Karpas-422 (cell line): ENCODE data around the gene HIGD2B. TPM values are rescaled to one million over a fixed set of nuclear protein-coding genes. Genes with fewer than 3 reads are reported as not detected.
"Not testable (repeated sequence)": the region's sequence is repeated elsewhere in the genome, so short reads cannot be mapped to it uniquely, and the experiment has no call there.

Experiments used
- DNase-seq: peaks from one replicate; pipeline ENCODE4 v3.0.0-alpha.2; 2015
- H2AFZ ChIP-seq: fragments of 200-600 bp; sonication (generic); 2 replicates; pipeline ENCODE4 v1.6.1; 2014; ENCODE audit warnings: antibody characterized with exemption, low read length, mixed read lengths
- H3K27ac ChIP-seq: fragments of 200-600 bp; sonication (generic); 2 replicates; pipeline ENCODE4 v1.5.1; 2014; ENCODE audit warnings: mild to moderate bottlenecking, low read length, moderate library complexity
- H3K27me3 ChIP-seq: fragments of 200-600 bp; sonication (generic); 2 replicates; pipeline ENCODE4 v1.6.1; 2014; ENCODE audit warnings: low read length, mixed read lengths
- H3K36me3 ChIP-seq: fragments of 200-600 bp; sonication (generic); 2 replicates; pipeline ENCODE4 v1.6.1; 2014; ENCODE audit warnings: low read length, mixed read lengths; ENCODE audit not compliant: insufficient read depth
- H3K4me1 ChIP-seq: fragments of 200-600 bp; sonication (generic); 2 replicates; pipeline ENCODE4 v1.6.1; 2014; ENCODE audit warnings: mild to moderate bottlenecking, low read length, mixed read lengths
- H3K4me2 ChIP-seq: fragments of 200-600 bp; sonication (generic); 2 replicates; pipeline ENCODE4 v1.6.1; 2014; ENCODE audit warnings: low read length, low read depth, mild to moderate bottlenecking; ENCODE audit not compliant: poor library complexity, severe bottlenecking
- H3K4me3 ChIP-seq: fragments of 200-600 bp; sonication (generic); 2 replicates; pipeline ENCODE4 v1.5.1; 2014; ENCODE audit warnings: mild to moderate bottlenecking, antibody characterized with exemption, low read length, mixed read lengths
- H3K79me2 ChIP-seq: fragments of 200-600 bp; sonication (generic); 2 replicates; pipeline ENCODE4 v1.6.1; 2014; ENCODE audit warnings: mild to moderate bottlenecking, low read length, mixed read lengths
- H3K9ac ChIP-seq: fragments of 200-600 bp; sonication (generic); 2 replicates; pipeline ENCODE4 v1.6.0; 2014; ENCODE audit warnings: low read length
- H3K9me2 ChIP-seq: fragments of 200-600 bp; sonication (generic), shearing (Covaris generic); replicated peaks from 2 replicates; pipeline ENCODE4 v1.6.0; 2014; ENCODE audit warnings: mild to moderate bottlenecking, low read length, moderate library complexity; ENCODE audit not compliant: insufficient read depth
- H3K9me3 ChIP-seq: fragments of 300-700, 200-600 bp; sonication (generic); 2 replicates; pipeline ENCODE4 v1.6.1; 2014; ENCODE audit warnings: low read length, mixed read lengths
- H4K20me1 ChIP-seq: fragments of 200-600 bp; sonication (generic); 2 replicates; pipeline ENCODE4 v1.6.1; 2014; ENCODE audit warnings: mild to moderate bottlenecking, antibody characterized with exemption, low read length, low read depth; ENCODE audit not compliant: insufficient read depth
- total RNA-seq: library from RNA; depleted of rRNA; stranded (reverse); fragments of >200 nt; shearing (Covaris generic); gene quantifications from 2 replicates; pipeline ENCODE4 v1.2.3, GENCODE V29; 2014; ENCODE audit warnings: low replicate concordance

HIGD2B gene
- total RNA-seq, 1 experiment from 2014 or later = not detected

DNA sequence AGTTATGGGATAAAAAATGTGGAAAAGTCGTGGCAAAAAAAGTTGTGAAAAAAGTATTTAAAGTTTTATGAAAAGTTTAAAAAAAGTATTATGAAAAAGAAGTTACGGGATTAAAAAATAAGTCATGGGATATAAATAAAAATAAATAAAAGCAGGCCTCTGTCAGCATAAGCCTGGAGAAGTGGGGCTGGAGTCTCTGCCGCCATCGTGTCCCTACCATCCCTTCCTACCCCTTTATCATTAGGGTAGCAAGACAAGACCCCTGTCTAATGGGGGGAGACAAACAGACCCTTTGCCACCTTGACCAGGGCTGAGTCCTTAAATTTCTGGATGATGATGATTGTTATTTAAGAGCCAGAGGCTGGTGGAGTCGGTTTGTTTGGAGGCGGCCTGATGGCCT lies 16.2 kb downstream of the HIGD2B start:
- not testable (repeated sequence) for DNase-seq

DNA sequence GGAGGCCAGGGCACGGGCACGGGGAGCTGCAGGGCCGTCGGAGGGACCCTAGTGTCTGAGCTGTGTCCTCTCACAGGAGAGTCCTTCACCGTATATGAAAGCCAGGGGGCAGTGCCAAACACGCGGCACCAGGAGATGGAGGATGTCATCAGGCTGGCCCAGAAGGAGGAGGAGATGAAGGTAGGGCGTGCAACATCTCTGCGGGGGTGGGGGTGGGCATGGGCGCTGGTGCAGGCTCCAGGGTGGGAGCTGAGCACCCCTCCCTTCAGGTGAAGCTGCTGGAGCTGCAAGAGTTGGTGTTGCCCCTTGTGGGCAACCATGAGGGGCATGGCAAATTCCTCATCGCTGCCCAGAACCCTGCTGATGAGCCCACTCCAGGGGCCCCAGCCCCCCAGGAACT lies 20.3 kb downstream of the HIGD2B start:
- H2AFZ ChIP-seq, H3K9ac ChIP-seq, H3K27ac ChIP-seq, H3K36me3 ChIP-seq, H3K79me2 ChIP-seq, H3K4me2 ChIP-seq, H3K27me3 ChIP-seq, DNase-seq, H4K20me1 ChIP-seq, H3K9me2 ChIP-seq, H3K4me3 ChIP-seq, H3K9me3 ChIP-seq, H3K4me1 ChIP-seq: not testable (repeated sequence)

More for the DNA sequence above, 16.2 kb downstream of the HIGD2B start:
- not testable (repeated sequence) for H3K27me3 ChIP-seq, H3K4me2 ChIP-seq, H3K36me3 ChIP-seq, H4K20me1 ChIP-seq, H3K9ac ChIP-seq, H3K79me2 ChIP-seq, H3K4me3 ChIP-seq, H3K4me1 ChIP-seq, H3K9me3 ChIP-seq, H2AFZ ChIP-seq, H3K9me2 ChIP-seq, H3K27ac ChIP-seq

DNA sequence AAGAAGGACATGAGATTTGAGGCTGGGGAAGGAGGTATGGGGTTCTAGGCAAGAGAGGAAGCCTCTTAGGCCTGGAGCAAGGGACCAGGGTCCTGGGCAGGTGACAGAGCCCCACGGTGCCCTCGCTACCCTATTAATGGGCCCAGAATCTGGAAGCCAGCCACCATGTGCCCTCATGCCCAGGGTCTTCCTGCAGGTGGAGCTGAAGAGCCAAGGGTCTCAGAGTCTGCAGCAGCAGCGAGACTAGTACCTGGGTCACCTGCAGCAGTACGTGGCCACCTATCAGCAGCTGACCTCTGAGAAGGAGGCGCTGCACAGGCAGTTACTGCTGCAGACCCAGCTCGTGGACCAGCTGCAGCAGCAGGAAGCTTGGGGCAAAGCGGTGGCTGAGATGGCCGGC lies 22.1 kb downstream of the HIGD2B start:
- H3K4me3 ChIP-seq, H3K27me3 ChIP-seq, H3K9me3 ChIP-seq, H3K9ac ChIP-seq, DNase-seq, H4K20me1 ChIP-seq, H3K4me1 ChIP-seq, H2AFZ ChIP-seq, H3K36me3 ChIP-seq, H3K27ac ChIP-seq, H3K9me2 ChIP-seq, H3K4me2 ChIP-seq, H3K79me2 ChIP-seq: not testable (repeated sequence)

DNA sequence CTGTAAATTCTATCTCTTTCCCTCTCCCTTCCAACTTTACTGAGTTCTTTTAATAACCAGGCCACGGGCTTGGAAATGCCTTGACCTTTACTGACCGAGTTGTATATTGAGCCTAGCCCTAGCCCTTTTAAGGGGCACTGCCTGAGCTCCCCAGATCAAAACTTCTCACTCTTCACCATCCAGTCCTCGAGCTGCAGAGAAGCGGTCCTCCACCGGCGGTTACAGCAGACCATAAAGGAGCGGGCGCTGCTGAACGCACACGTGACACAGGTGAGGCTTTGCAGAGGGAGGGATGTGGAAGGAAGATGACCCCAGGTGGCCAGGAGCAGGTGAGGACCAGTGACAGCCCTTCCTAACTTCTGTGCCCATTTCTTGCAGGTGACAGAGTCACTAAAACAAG lies 24.9 kb downstream of the HIGD2B start:
- not testable (repeated sequence) for H4K20me1 ChIP-seq, DNase-seq, H3K4me3 ChIP-seq, H3K9me2 ChIP-seq, H3K27me3 ChIP-seq, H3K36me3 ChIP-seq, H3K9me3 ChIP-seq, H3K4me1 ChIP-seq, H2AFZ ChIP-seq, H3K9ac ChIP-seq, H3K27ac ChIP-seq, H3K4me2 ChIP-seq, H3K79me2 ChIP-seq

DNA sequence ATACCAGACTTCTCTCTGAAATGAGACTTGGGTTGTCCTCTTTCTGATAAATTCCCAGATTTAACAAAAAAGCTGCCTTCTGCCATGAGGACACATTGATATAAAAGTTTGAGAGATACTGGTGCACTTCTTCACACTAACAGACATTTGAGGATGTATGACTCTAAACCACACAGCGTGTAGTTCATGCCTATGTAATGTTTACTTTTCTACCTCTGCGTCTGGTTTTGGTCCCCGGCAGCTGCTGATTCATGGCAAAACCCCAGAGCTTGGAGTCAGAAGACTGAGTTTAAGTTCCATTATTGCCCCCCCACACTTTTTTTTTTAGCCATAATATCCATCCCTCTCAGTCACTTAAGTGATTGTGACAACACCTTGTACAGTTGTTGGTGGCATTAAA lies 30.0 kb downstream of the HIGD2B start:
- not testable (repeated sequence) for H3K79me2 ChIP-seq, H3K27me3 ChIP-seq, H3K9me2 ChIP-seq, H3K4me1 ChIP-seq, H3K9ac ChIP-seq, DNase-seq, H3K4me3 ChIP-seq, H4K20me1 ChIP-seq, H3K9me3 ChIP-seq, H2AFZ ChIP-seq, H3K4me2 ChIP-seq, H3K36me3 ChIP-seq, H3K27ac ChIP-seq

DNA sequence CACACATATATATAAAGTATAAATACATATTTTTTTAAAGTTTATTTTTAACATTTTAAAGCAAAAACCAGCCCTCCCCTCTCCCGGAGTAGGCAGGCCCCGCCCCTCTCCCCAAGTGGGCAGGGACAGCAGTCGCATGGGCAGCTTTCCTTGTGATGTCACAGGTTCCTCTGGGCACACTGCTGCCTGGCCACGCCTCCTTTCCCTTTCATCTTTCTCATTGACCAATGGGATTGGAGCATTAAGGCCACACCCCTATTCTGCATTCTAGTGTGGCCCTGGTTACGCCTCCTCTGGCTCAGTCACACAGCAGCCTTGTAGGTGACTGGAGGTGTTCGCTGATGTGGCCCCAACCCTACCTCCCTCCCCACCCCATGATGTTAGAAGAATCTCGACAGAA lies 31.6 kb downstream of the HIGD2B start, which contains the start of gene GOLGA6B:
Gene GOLGA6B (plus strand): TSS at position 301 of the 400 bp plus-strand sequence. CDS start 41 bp downstream, at position 342.
- not testable (repeated sequence) for H3K9me3 ChIP-seq, H3K27ac ChIP-seq, H3K36me3 ChIP-seq, H3K9ac ChIP-seq, H3K4me1 ChIP-seq, H4K20me1 ChIP-seq, H3K79me2 ChIP-seq, H3K9me2 ChIP-seq, DNase-seq, H3K4me2 ChIP-seq, H3K4me3 ChIP-seq, H3K27me3 ChIP-seq, H2AFZ ChIP-seq

DNA sequence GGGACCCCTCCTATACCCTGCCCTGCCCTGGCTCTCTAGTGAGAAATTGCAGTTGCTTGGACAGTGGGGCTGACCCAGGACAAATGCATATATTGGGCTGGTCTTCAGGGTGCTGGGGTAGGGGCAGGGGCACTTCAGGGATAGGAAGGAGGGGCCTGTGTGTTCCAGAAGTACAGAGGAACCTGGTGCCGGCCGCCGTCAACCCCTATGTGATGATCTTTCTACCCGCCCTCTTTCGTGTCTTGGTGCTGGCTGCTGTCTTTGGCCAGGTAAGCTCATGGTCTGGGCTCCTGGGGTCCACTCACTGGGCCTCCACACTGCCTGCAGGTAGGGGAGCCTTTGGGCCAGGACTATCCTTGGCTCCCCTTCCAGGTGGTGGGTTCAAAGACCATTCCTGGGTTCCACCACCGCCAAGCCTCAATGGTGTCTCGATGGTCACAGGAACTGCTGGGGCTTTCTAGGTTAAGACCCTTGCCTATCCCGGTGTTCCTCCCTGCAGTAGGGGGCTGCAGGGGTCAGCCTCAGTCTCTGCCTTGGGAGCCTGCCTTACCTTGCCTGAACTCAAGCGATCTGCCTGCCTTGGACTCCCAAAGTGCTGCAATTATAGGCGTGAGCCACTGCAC lies 37.2 kb downstream of the HIGD2B start:
- not testable (repeated sequence) for DNase-seq, H3K27me3 ChIP-seq, H3K4me2 ChIP-seq, H3K4me3 ChIP-seq, H3K9ac ChIP-seq, H3K9me2 ChIP-seq, H3K79me2 ChIP-seq, H3K27ac ChIP-seq, H4K20me1 ChIP-seq, H3K36me3 ChIP-seq, H2AFZ ChIP-seq, H3K9me3 ChIP-seq, H3K4me1 ChIP-seq

DNA sequence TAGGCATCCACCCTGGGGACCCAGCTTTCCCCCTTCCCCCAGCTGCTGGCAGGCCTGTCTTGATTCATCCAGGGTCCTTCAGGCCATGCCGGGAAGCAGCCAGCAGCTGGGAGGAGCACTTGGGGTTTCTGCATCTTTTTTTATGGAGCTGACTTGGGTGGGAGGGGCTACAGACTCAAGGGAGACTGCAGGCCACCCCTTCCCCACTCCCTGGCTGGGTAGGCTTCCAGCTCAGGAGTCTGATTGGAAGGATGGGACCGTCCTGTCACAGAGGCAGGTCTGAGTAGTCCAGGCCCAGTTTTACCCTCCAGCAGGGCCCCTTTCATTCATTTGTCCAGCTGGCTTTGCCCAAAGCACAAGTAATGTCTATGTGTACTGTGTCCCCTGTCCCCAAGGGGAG lies 43.7 kb downstream of the HIGD2B start:
- not testable (repeated sequence) for H3K9ac ChIP-seq, H2AFZ ChIP-seq, H3K9me2 ChIP-seq, H4K20me1 ChIP-seq, H3K27me3 ChIP-seq, H3K9me3 ChIP-seq, DNase-seq, H3K4me3 ChIP-seq, H3K36me3 ChIP-seq, H3K4me1 ChIP-seq, H3K79me2 ChIP-seq, H3K27ac ChIP-seq, H3K4me2 ChIP-seq
